Middle frontal gyrus (tissue), 1 donor: ENCODE data around the gene ASB3.
"Not testable (repeated sequence)": the region's sequence is repeated elsewhere in the genome, so short reads cannot be mapped to it uniquely, and the experiment has no call there.

Experiments
- DNase-seq: peaks from one replicate; pipeline ENCODE4 v3.0.0-alpha.2; 2015; ENCODE audit warnings: low spot score; ENCODE audit errors: extremely low spot score

The ASB3 gene

DNA sequence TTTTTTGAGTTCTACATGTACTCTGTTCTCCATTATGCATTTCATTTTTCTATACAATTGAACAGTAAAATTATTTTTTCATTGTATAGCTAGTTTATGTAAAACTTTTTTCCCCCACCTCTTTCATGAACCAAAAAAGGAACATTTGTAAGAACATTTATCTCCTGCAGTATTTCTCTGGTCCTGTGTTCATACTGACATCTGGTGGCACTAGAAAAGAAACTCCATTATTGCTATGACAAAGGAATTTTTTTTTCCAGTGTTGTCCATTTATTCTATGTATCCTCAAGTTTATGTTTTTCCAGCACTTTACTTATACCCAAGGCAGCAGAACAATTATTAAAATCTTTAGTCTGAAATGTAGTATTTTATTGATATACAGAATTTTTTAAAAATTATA lies 46.6 kb downstream of the ASB3 start:
- peak; percentile 49 for DNase-seq

DNA sequence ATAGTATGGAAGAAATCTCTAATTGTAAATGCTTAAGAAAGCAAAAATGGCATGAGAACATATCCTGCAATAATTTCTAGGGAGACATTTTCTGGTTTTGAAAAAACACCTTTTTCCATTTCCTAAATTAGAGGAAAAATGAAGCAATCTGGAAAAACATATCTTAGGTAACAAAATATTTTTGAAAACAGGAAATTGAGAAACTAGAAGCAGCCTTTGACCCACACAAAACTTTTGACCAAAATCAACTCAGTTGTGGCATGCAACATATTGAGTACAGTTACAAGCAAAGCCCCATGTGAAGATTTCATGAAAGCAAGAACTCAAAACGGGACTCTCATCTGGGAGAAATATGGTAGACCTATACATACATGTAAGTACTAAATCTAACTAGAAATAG lies 47.7 kb downstream of the ASB3 start:
- no peak for DNase-seq

DNA sequence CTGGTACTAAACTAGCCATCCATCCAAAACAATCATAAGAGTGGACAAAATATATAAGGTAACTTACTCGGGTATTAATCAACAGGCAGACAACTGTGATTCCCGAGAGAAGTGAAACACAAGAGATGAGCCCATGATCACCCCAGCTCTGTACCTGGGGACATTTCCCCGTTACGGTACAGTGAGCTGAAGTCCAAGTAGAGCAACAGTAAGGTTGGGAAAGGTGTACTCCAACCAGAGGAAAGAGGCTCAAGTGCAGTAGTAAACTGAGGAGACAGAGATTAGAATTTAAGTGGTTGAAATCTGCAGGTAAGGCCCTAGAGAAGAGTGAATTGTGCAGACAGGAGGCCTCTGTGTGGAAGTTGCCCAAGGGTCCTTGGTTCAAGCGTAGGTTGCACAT lies 49.7 kb downstream of the ASB3 start:
- DNase-seq: no peak

DNA sequence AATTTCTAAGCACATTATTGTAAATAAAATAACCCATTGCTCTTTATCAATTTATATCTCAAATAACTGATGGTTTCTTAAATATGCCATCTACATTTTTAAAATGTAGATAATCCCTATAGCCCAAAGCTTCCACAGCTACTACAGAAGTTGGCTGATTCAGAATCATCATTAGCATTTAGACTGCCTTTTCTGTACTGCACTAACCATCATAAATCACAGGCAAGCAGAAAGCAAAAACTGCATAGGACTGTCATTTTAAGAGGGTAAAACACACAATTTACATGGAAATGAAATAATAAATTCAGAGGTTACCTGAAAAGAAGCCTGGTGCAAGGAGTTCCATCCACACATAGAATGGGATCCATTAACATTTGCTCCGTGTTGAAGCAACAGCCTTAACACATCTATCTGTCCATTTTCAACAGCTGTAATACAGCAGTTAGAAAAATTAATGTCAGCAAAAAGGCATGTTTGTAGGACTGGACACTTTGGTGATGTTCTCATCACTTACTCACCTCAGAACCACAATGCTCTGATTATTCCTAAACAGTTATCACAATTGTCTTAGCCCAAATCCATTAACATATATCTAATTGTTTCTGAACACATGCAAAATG lies 57.5 kb downstream of the ASB3 start:
- DNase-seq: no peak

DNA sequence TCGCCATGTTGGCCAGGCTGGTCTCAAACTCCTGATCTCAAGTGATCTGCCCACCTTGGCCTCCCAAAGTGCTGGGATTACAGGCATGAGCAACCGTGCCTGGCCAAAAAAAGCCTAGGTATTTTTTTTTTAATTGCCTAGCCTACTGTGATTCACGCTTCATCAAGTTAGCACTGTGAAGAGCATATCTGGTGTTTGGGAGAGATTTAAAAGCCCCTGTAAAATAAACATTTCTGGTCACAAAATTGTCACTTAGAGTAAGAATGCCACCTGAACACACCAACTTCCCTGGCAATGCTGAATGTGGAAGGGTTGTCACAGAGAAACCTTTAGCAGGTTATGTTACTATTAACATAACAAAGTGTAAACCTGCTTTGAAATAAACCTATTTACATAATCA lies 58.8 kb downstream of the ASB3 start:
- no peak for DNase-seq

DNA sequence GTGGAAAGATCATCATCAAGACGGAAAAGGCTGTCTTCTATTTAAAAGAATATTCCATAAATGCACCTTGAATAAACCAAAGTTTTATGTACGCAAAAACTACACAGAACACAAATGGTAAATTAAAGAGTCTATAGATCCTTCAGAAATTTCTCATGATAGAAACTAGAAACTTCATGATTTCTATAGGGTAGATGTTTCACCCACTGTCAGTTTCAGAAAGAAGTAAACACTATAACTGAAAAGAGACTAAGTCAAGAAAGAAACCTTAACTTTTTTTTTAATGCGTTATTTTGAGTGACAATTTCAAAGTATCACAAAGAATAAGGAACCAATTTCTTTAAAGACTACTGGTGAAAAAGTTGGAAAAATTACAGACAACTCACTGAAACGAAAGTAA lies 61.1 kb downstream of the ASB3 start:
- DNase-seq: no peak

DNA sequence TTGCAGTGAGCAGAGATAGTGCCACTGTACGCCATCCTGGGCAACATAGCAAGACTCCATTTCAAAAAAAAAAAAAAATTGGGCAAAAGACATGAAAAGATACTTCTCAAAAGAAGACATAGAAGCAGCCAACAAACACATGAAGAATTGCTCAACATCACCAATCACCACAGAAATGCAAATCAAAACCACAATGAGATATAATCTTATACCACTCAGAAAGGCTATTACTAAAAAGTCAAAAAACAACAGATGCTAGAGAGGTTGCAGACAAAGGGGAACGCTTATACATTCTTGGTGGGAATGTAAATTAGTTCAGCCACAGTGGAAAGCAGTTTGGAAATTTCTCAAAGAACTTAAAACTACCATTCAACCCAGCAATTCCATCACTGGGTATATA lies 62.2 kb downstream of the ASB3 start:
- no peak for DNase-seq

DNA sequence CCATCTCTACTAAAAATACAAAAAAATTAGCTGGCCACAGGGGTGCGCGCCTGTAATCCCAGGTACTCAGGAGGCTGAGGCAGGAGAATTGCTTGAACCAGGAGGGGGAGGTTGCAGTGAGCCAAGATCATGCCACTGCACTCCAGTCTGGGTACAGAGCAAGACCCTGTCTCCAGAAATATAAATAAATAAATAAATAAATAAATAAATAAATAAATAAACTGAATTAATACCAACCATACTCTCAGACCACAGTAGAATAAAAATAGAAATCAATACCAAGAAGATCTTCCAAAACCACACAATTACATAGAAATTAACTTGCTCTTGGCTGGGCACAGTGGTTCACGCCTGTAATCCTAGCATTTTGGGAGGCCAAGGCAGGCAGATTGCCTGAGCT lies 65.8 kb downstream of the ASB3 start:
- DNase-seq: not testable (repeated sequence)

DNA sequence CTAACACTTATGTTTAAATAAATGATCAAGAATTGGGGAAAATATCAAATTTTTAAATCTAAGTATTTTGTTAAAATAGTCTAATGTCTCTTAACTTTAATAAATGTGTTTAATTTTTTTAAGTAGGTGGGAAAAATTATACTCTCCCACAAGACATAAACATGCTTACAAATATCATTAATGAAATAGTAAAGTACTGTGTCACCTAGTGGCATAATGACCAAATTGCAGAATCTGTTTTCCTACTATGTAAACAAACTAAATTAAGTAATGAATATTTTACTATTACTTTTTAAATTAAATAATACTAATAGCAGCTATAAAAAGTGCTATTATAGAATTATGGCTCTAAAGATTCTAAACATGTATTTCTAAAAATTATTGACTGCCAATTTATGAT lies 71.2 kb downstream of the ASB3 start:
- no peak for DNase-seq

DNA sequence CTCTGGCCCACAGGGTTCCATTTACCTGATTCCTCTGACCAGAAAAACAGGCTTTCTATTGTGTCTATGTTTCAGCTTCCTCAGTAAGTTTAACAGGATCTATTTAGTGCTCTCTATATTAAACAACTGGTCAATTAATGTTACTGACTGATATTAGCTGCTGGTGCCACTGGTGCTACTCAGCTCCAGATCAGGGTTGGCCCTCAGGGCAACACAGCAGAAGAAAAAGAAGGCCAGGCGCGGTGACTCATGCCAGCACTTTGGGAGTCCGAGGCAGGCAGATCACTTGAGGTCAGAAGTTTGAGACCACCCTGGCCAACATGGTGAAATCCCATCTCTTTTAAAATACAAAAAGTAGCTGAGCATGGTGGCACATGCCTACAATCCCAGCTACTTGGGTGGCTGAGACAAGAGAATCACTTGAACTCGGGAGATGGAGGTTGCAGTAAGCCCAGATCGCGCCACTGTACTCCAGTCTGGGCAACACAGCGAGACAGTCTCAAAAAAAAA lies 75.4 kb downstream of the ASB3 start:
- no peak for DNase-seq

DNA sequence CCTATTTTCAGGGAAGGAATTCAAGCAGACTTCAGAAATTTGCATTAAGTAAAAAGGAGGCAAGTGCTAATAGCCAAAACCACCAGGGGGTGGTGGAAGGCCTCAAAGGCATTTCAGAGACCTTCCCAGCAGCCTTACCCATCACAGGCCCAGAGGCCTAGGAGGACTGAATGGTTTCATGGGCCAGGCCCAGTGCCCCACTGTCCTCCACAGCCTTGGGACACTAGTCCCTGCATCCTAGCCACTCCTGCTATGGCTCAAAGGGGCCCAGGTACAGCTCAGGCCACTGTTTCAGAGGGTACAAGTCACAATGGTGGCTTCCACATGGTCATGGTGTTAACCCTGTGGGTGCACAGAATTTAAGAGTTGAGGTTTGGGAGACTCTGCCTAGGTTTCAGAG lies 77.8 kb downstream of the ASB3 start:
- DNase-seq: no peak

DNA sequence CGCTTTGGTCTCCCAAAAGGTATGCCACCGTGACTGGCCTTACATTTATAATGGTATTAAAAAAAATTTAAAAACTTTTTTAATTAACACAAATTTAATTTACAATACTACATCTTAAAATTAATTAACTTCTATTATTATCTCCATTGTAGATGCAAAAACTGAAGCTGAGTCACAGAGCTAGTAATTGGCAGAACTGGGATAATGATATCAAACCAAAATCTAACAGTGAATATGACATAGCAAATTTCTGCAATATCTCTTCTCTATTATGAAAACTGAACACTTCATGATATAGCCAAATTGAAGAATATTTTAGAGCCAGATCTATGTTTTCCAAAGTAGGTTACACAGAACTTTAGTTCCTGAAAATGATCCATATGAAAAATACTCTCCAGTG lies 85.5 kb downstream of the ASB3 start:
- no peak for DNase-seq

DNA sequence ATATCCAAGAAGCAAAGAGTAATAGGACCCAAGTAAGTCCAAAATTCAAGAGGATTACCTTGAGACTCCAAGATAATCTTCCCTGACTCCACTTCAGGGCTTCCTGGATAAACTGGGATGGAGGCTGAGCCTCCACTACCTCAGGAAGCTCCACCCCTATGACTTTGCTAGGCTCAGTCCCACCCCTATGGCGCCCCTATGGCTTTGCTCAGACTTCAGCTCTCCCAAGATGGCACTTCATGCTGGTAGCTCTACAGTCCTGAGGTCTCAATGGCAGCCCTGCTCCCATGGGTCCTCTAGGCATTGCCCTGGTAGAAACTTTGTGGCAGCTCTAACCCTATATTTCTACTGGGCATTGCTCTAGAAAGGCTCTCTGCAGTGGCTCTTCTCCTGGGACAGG lies 89.1 kb downstream of the ASB3 start:
- DNase-seq: no peak

DNA sequence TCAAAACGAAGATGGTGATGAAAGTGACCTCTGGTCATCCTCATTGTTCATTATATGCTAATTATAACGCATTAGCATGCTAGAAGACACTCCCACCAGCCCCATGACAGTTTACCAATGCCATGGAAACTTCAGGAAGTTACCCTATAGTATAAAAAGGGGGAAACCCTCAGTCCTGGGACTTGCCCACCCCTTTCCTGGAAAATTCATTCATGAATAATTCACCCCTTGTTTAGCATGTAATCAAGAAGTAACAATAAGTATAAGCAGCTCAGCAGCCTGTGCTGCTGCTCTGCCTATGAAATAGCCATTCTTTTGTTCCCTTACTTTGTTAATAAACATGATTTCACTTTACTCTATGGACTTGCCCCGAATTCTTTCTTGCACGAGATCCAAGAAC lies 89.7 kb downstream of the ASB3 start:
- no peak for DNase-seq

DNA sequence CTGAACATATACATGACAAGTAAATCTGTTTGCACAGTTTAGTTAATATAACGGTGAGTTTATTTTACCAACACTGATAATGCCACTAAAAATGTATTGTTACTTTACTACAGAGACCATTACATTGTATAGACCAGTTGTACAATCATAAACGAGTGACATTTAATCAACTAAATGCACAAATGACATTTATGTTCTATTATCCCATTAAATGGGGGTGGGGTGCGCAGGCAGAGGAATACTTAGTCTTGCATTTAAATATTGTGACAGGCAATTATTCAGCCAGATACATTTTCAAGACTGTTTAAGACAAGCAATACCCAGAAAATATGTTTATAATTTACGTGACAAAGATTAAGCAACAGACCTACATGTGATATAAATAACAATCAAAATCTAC lies 91.2 kb downstream of the ASB3 start:
- no peak for DNase-seq

DNA sequence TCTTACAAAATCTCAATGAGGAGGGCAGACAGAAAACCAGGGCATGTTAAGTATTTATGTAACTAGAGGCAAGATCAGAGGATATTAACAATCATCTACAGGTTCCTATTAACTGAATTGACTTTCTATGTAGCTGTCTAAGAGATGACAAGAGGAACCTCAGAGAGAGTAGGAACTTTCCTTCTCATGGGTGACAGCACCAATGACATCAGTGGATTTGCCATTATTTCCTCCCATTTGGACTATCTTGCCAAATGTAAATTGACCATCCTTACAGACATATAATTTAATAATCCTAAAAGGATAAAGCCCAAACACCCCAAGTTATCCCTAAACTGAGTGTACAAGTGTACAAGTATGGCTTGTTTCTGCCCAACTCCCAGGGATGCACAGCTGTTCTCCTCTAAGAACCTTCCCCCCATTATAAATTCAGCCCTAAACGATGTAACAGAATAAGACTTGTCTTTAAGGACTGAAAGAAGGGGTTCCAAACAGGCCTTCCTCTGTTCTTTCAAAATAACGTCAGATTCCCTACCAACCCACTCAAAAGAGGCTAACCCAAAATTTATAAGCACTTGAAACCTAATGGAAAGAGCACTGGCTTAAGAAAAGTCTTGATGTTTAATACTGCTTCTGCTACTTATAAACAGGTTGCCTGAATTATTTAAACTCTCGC lies 92.5 kb downstream of the ASB3 start:
- DNase-seq: no peak

DNA sequence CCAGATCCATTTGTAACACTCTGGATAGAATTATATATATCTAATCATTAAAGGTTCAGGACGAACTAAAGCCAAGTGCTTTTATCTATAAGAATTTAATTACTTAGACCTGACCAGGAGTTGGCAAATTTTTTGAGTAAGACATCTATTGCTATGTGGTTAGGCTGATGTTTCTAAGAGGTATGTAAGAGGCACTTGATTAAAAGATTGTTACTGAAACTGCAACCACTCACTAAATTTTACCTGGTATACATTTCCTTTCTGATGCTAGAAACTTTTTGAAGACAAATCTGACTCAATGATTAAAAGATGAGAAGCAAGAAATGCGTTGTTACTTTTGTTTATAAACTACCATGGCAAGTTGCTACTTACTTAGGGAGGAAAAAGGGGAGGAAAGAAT lies 95.9 kb downstream of the ASB3 start:
- no peak for DNase-seq

DNA sequence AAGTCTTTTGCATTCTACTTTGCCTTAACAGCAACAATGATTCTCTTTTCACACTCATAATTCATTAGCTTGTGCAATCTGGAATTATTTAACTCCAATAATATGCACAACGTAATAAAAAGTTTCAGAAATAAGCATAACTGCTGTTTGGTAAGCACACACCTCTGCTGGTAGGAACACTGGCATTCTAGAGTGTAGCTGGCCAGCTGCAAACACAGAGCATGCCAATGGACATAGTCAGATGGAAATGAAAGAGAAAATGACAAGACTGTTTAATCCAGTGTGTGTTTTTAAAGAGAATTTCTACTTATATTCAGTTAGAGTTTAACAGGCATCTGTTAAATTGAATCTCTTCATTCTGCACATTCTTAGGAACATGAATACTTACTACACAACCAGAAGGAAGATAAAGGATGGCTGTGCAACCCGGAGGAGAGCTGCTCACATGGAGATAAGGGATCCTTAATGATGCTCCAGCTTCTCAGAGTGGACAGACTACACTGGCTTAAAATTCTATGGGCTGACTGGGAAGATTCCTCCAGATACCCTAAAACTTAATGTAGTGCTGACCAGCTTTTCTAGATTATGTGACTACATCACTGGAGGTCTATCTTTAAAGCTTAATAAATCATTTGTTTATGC lies 113.8 kb downstream of the ASB3 start:
- DNase-seq: no peak

DNA sequence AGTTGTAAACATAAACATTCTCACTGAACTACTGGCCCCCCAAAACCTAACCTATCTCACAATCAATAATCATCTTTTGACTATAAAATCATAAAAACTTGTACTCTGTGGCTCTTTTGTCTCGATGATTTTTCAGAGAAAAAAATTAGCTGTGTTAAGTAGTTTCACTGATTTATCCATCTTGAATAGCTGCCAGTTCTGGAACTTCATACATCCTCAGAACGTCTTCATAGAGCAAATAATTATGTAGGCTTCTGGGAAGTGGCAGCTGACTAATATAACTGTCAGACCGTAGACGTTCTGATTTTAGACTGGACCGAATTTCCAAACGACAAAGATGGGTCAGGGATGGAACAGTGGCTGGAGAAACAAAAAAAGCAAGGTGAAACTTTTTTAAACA lies 116.4 kb downstream of the ASB3 start:
- no peak for DNase-seq

DNA sequence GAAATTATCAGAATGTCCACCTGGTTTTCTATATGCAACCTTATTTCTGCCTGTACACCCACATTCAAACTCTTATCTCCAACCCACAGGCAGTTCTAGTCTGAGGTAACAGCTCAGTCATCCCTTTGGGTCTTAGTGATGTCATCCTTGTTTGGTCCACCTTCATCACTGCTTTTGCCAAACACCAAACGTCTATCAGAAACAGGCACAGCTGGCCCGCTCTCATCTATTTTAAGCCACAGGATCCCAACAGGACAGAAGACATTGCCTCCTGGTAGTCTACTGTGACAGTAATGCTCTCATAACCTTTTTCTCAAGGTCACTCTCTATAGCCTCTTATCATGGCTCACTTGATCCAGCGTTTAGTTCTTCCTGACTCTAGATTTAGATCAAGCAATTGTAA lies 118.1 kb downstream of the ASB3 start:
- DNase-seq: no peak

DNA sequence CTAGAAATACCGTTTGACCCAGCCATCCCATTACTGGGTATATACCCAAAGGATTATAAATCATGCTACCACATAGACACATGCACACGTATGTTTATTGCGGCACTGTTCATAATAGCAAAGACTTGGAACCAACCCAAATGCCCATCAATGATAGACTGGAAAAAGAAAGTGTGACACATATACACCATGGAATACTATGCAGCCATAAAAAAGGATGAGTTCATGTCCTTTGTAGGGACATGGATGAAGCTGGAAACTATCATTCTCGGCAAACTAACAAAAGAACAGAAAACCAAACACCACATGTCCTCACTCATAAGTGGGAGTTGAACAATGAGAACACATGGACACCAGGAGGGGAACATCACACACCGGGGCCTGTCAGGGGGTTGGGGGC lies 119.6 kb downstream of the ASB3 start:
- DNase-seq: not testable (repeated sequence)

DNA sequence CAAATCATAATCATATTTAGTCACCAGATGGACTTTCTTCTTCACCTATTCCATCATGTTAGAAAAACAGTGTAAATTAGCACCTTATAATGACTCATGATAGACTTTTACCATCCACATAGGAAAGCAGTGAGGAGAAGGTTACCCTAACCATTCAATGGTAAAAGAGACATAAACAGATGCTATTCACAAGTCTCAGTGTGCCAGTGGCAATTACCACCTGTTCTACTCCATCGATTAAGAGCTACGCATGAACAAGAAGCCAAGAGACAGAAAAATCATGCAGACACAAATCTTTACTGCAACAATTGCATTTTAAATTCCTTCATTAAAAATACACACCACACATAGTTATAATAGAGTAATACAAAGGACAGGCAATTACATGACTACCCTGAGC lies 125.9 kb downstream of the ASB3 start:
- no peak for DNase-seq

DNA sequence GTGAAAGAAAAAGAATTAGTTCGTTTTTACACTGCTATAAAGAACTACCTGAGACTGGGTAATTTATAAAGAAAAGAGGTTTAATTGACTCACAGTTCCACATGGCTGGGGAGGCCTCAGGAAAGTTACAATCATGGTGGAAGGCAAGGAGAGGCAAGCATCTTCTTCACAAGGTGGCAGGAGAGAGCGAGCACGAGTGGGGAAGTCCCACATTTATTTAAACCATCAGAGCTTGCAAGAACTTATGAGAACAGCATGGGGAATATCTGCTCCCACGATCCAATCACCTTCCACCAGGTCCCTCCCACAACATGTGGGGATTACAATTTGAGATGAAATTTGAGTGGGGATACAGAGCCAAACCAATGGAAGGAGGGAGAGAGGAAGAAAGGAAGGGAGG lies 128.3 kb downstream of the ASB3 start:
- DNase-seq: not testable (repeated sequence)
